AG04449 (cell line): ENCODE results near the gene TC2N.
"Not testable (repeated sequence)": the region's sequence is repeated elsewhere in the genome, so short reads cannot be mapped to it uniquely, and the experiment has no call there.

Experiments
- CTCF ChIA-PET: fragments of 350-600 bp; formaldehyde crosslinking; extraction: SDS; loops from one replicate; lab custom pipeline; 2021; ENCODE audit warnings: antibody characterized with exemption; lab: Yijun Ruan, JAX
- POLR2A ChIA-PET: fragments of 400-600, 350-600 bp; formaldehyde crosslinking; extraction: SDS; loops from one replicate; lab custom pipeline; 2020; ENCODE audit warnings: antibody characterized with exemption, inconsistent platforms; lab: Yijun Ruan, JAX
- DNase-seq: peaks from one replicate; pipeline ENCODE4 v3.0.0-alpha.2; 2010; ENCODE audit warnings: low read depth, low spot score
- H3K4me3 ChIP-seq: 2 replicates; pipeline ENCODE4 v1.5.1; 2011; ENCODE audit warnings: low read depth, mild to moderate bottlenecking, control low read depth, low read length
- CTCF ChIP-seq: IDR thresholded peaks from one replicate; pipeline ENCODE4 v1.5.1; 2011; ENCODE audit warnings: mild to moderate bottlenecking, moderate library complexity, low read length, control low read depth, inconsistent platforms; ENCODE audit not compliant: insufficient read depth; ENCODE audit errors: missing control alignments

The TC2N gene

DNA sequence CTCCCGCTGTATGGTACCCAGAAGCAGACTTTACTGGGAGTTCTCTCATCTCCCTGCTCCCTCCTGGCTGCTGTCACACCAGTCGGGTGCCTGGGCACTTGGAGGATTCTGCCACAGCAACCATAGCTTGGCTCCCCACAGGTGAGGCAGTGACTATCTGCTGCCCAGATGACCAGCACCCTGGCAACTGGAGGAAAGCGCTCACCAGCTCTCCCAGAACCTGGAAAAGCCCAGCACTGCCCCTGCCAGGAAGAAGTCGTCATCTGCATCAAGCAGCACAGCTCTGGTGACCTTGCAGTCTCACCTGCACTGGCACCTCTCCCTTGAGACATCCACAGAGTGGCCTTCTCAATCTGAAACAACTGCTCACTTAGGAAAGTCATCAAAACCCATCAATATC lies 31.9 kb upstream of the TC2N start:
- CTCF ChIA-PET = no interaction called here
- H3K4me3 ChIP-seq = no peak overlapping the region
- no peak for DNase-seq
- POLR2A ChIA-PET = no interaction called here
- TF ChIP-seq CTCF = no peak

DNA sequence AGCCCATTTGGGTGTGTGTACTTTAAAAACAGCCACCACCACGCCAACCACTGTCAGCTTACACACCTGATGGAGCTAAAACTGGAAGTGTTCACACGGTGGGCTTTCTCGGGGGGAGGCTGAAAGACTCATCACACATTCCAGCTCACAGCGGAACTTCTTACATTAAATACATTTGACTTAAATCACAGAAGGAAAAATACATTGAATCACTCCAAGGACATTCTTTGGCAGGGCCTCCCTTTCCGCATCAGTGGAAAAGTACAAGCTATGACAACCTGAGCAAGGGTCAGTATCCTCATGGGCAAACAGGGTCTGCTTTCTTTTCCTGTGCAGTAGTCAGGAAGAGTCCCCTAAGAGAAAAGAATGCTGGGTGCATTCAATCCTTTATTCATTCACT lies 31.0 kb upstream of the TC2N start:
- CTCF ChIA-PET = no interaction called here
- TF ChIP-seq CTCF = no peak

DNA sequence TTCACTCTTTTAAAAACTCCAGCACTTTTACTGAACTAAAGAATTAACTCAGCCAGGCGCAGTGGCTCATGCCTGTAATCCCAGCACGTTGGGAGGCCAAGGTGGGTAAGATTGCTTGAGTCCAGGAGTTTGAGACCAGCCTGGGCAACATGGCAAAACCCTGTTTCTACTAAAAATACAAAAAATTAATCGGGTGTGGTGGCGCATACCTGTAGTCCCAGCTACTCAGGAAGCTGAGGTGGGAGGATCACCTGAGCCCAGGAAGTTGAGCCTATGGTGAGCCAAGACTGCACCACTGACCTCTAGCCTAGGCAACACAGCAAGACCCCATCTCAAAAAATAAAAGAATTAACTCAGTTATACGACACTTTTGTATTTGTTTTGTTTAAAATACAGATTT lies 30.4 kb upstream of the TC2N start:
- CTCF ChIA-PET, POLR2A ChIA-PET, DNase-seq, H3K4me3 ChIP-seq: not testable (repeated sequence)

More for the DNA sequence above, 31.0 kb upstream of the TC2N start:
- no peak overlapping the region for H3K4me3 ChIP-seq
- POLR2A ChIA-PET = no interaction called here
- DNase-seq = no peak

GRCh38 chr14:91897106-91897701 lies 29.9 kb upstream of the TC2N start:
- H3K4me3 ChIP-seq = no peak overlapping the region
- ChIA-PET CTCF (no interaction called here), POLR2A (no interaction called here)
- TF ChIP-seq CTCF = no peak
- peak; percentile 16 for DNase-seq

- TF ChIP-seq CTCF = no peak
- DNase-seq = no peak
- CTCF ChIA-PET = no interaction called here
- POLR2A ChIA-PET = no interaction called here
- no peak overlapping the region for H3K4me3 ChIP-seq
Observed at GRCh38 chr14:91896419-91896818, 29.1 kb upstream of the TC2N start.

DNA sequence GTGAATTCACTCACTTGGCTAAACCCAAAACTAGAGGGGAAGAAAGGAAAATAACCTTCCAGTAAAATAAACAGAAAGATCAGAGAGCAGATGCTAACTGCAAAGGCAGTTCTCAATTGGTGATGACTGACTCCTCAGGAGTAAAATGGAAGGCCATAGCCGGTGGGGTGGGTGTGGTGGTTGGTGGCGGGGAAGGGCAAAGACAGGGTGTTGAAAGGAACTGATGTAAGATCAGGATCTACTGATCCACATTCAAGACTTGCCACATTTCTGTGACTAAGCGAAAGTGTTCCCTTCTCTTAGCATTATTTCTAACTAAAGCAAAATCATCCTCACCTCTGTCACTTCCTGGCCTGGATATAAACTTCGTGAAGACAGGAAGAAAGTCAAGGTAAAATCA lies 26.3 kb upstream of the TC2N start:
- ChIA-PET CTCF (no interaction called here), POLR2A (no interaction called here)
- no peak for DNase-seq
- TF ChIP-seq CTCF = no peak
- no peak overlapping the region for H3K4me3 ChIP-seq

DNA sequence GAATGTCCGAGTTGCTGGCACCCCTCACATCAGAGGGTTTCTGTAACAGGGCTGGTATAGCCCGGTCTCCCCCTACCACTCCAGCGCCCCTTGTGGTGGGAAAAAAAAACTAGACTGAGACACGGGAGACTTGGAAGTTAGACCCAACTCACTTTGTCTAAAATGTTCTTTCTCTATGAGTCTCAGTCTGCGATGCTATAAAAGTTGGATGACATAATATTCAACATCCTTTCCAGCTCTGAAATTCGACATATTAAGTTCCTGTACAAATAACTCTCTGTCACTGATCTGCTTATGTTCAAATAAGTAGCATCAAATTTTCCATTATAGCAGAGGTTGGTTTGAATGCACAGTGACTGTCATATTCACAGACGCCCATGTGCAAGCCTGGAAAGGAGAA lies 25.7 kb upstream of the TC2N start:
- ChIA-PET POLR2A (no interaction called here), CTCF (interaction anchor here (1.6 kb wide), 1 partner anchor 18 kb away, joined by 4 read pairs; no protein-coding TSS in a partner anchor)
- no peak for DNase-seq
- peak; percentile 35 for TF ChIP-seq CTCF
- H3K4me3 ChIP-seq = no peak overlapping the region
